COR-L47 (cell line): ENCODE measurements around the gene VPS25.

Source experiments
- DNase-seq: peaks from one replicate; lab custom pipeline; 2025; lab: John Stamatoyannopoulos, UW

VPS25 gene

DNA sequence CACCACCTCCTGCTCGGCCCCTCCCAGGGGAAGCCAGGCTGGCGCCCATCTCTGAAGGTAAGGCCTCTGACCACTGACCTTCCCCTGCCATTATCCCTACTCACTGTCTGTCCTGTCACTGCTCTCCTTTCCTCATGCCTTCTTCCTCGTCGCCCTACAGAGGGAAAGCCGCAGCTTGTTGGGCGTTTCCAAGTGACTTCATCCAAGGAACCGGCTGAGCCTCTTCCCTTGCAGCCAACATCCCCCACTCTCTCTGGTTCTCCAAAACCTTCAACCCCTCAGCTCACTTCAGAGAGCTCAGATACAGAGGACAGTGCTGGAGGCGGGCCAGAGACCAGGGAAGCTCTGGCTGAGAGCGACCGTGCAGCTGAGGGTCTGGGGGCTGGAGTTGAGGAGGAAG lies 22.2 kb downstream of the VPS25 start:
- no peak for DNase-seq

DNA sequence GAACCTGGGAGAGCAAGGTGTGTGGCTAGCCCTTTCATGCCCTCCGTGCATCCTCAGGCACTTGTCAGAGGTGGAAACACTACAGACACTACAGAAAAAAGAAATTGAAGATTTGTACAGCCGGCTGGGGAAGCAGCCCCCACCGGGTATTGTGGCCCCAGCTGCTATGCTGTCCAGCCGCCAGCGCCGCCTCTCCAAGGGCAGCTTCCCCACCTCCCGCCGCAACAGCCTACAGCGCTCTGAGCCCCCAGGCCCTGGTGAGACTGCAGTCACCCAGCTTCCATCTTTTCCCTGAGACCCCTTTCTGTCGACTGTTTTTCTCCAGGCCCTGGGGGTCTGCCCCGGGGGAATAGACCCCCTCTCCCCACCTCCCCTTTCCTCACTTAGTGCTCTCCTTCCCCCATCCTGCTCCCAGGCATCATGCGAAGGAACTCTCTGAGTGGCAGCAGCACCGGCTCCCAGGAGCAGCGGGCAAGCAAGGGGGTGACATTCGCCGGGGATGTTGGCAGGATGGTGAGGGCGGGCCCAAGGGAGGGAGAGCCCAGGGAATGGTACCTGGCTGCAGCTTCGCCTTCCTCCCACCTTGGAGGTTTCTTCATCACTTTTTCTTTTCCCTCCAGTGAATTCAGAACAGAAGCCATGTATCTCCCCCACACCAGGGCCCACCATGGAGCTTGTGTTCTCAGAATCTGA lies 23.0 kb downstream of the VPS25 start:
- no peak for DNase-seq

GRCh38 chr17:42797067-42798007 lies 24.1 kb downstream of the VPS25 start:
- DNase-seq, result no peak

DNA sequence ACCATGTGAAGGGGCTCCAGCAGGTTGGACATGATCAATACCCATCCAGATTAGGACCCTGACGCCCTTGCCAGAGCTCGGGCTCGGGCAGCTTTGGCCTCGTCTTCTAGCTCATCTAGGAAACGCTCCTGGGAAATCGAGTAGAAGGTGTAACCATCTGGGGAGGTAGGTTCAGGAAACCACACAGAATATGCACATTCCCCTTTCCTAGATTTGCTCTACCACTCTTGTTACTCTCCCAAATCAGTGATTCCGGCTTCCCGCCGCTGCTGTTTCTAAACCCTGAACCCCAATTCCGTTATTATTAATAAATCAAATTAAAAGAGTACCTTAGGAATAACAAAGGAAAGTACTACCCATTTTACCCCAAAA lies 24.7 kb downstream of the VPS25 start:
- no peak for DNase-seq

GRCh38 chr17:42798383-42799380 lies 25.4 kb downstream of the VPS25 start, which contains the start of the genes CNTD1 and COA3:
TSS of gene CNTD1 (plus strand) at chr17:42798861. CDS start at chr17:42799068, 207 bp downstream.
TSS of gene COA3 (minus strand) at chr17:42798704. CDS start at chr17:42798681, 23 bp downstream.
- DNase-seq, result peak; percentile 46

DNA sequence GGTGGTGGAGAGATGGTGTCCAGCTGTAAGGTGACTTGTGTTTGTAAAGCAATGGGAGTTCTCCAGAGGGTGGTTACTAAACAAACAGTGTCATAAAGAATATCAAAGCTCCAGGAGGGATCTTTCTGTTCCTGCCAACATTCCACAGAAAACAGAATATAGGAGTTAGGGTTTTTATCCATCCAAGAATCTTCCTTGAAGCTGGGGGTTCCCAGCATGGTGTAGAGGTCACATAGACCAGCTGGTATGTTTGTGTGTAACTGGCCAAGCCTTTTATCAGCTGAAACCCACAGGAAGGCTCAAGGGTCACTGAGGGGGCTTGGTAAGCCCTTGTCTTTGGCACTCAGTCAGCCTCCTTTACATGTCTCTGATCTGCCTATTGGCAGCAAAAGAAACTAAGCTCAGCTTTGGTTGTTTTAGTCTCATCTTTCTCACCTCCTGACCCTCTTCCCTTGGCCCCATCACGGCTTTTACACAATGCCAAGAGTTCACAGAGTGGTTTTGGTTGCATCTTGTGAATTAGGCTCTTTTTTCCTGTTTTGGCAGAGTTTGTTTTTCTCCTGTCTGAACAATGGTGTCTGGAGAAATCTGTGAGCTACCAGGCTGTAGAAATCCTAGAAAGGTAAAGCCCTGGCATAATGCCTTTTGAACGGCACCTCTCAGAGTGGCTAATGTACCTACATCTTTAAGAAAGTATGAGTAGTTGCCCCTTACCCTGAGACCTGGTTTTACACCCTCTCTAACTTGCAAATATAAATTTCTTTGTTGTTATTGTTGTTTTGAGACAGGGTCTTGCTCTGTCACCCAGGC lies 30.0 kb downstream of the VPS25 start:
- DNase-seq, result peak; percentile 29

DNA sequence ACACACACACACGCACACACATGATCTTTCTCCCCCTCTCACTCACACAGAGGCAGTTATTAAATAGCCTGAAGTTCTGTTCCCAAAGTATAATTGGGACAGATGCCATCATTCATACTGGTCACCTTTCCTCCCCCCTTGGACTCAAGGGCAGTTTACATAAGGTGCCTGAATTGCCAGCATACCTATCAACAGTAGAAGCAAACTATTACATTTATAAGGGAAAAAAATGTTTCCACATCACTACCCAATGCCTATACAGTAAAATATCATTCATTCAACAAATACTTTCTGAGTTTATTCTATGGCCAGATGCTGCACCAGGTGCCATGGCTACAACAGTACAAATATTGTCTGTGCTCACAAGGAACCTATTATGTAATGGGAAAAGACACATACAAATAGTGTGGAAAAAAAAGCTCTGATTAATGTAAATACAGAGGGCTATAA lies 31.7 kb downstream of the VPS25 start:
- no peak for DNase-seq

- DNase-seq, result no peak
Observed at GRCh38 chr17:42806249-42806648, 33.0 kb downstream of the VPS25 start.

- no peak for DNase-seq
Observed at GRCh38 chr17:42809250-42809649, 36.0 kb downstream of the VPS25 start.

GRCh38 chr17:42814633-42815399 lies 41.6 kb downstream of the VPS25 start:
- no peak for DNase-seq

- no peak for DNase-seq
Observed at GRCh38 chr17:42817866-42818265, 44.6 kb downstream of the VPS25 start.

DNA sequence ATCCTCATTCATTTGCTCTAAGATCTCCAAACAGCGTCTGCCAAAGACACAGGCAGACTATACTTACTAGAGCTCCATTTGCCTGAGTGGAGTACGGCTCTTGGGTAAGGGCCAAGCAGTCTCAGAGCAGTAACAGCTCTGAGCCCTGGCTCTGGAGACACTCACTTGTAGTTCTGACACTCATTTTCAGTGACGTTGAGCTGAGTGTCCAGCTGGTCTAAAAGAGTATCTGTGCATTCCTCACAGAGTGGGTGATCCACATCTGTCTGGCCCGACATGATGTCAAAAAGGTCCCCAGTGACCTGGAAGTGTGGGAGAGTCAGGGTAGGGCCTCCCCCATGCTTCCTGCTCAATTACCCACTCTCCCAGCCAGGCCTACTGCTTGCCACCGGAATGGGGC lies 45.1 kb downstream of the VPS25 start:
- no peak for DNase-seq

DNA sequence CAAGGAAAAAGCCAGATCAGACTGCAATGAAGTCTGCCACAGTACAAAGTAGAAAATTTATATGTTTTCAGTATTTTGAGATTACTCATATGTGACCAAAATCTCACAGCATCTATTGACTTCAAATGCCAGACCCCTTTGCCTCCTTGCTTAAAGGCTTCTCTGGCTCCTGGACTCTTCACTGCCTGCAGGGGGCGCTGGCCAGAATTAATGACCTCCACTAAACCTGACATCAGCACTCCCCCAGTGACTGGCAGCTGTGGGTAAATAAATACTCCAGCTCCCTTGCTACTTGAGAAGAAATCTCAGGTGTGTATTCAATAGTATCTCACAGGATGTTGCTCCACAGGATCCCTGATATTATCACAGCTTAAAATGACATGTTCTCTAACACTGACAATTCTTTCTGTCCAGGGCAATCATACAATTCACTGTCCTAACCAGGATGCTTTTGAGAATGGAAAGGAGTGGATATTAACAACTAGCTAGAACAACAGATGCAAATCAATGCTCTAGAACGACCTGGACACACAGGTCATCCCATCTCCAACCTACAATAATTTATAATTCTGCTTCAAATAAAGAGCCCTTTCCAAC lies 46.8 kb downstream of the VPS25 start:
- peak; percentile 35 for DNase-seq

GRCh38 chr17:42821176-42821575 lies 47.9 kb downstream of the VPS25 start:
- no peak for DNase-seq

- no peak for DNase-seq
Observed at GRCh38 chr17:42827472-42827871, 54.2 kb downstream of the VPS25 start.
